ENCODE data around the gene ZNF804B. TPM values are rescaled to one million over a fixed set of nuclear protein-coding genes. Genes with fewer than 3 reads are reported as not detected.
A peak's percentile ranks its signal among the peaks of the same experiment; 100 is the strongest.

Gene ZNF804B
- total and polyA plus RNA-seq, 4 experiments from 2014 or later: not detected

DNA sequence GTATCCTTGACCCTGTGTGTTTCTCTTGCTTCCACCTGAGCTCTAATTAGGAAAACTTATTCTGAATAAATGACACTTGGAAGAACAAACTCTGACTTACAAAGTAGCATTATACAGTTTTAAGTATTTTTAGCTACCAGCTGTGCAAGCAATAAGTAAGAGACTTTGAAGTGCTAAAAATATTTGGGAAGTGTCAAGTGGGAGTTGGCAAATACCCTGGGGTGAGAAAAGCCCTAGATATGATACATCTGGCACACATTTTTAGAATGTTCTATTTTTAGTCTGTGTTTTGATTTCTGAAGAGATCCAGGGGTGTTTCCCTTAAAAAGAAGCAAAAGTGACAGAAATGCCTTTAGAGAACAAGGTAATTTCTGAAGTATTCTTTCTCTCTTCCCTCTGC, 168.8 kb downstream of the ZNF804B start:
- Histone ChIP-seq H3K27ac (ENCODE audit: low read depth, low read length) (no peak overlapping the region), H3K36me3 (ENCODE audit: insufficient read depth, low read length) (no peaks in the 10 kb centered on the region), H3K9me3 (ENCODE audit: control insufficient read depth in 1 of 2, low read length in 2 of 2) (no peaks in the 10 kb centered on the region), H3K27me3 (ENCODE audit: insufficient read depth, low read length) (no peaks in the 10 kb centered on the region), H3K4me1 (ENCODE audit: insufficient read depth, low read length) (no peaks in the 10 kb centered on the region), H3K4me3 (ENCODE audit: low read length in 2 of 2) (no peak overlapping the region)
- intact Hi-C loops (cut with micrococcal nuclease): no loop called here
- Mint-ChIP-seq H3K36me3 (no peaks in the 10 kb centered on the region), H3K9me3 (peaks cover 0 to 5% (median under 1%) of the 10 kb centered on the region in 8 donors), H3K27ac (no peak overlapping the region), H3K27me3 (peaks cover 0 to 1% of the 10 kb centered on the region in 2 donors), H3K4me3 (no peak overlapping the region), H3K4me1 (no peaks in the 10 kb centered on the region)
- ChIA-PET POLR2A (ENCODE audit: partially characterized antibody) (no interaction called here), CTCF (ENCODE audit: partially characterized antibody) (no interaction called here)
- DNase-seq: no peak

DNA sequence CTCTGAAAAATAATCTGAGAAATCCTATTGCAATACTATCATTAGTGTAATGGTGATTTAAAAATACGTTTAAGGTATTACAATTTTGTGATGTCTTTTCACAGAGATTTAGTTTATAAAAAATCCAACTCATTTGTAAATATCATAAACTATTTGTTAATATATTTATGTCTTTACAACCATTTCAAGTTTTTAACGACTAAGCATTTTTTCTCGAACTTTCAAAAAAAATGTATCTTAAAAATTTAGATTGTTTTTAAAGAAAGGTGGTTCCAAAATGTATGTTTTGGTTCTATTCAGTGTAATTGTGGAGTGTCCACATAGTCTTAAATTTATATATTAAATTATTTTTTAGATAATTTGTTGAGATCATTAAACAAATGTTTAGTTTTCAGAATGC, 170.2 kb downstream of the ZNF804B start:
- ChIA-PET POLR2A (ENCODE audit: partially characterized antibody) (no interaction called here), CTCF (ENCODE audit: partially characterized antibody) (no interaction called here)
- H3K36me3 Mint-ChIP-seq: no peaks in the 10 kb centered on the region
- H3K4me1 Mint-ChIP-seq: no peaks in the 10 kb centered on the region
- Histone ChIP-seq H3K27me3 (ENCODE audit: insufficient read depth, low read length) (no peaks in the 10 kb centered on the region), H3K27ac (ENCODE audit: low read depth, low read length) (no peak overlapping the region), H3K9me3 (ENCODE audit: control insufficient read depth in 1 of 2, low read length in 2 of 2) (no peaks in the 10 kb centered on the region), H3K36me3 (ENCODE audit: insufficient read depth, low read length) (no peaks in the 10 kb centered on the region), H3K4me1 (ENCODE audit: insufficient read depth, low read length) (no peaks in the 10 kb centered on the region), H3K4me3 (ENCODE audit: low read length in 2 of 2) (no peak overlapping the region)
- no peak overlapping the region for H3K4me3 Mint-ChIP-seq
- intact Hi-C loops (cut with micrococcal nuclease): no loop called here
- peaks cover 0 to 5% (median 0%) of the 10 kb centered on the region in 8 donors for H3K9me3 Mint-ChIP-seq
- H3K27ac Mint-ChIP-seq: no peak overlapping the region
- no peak for DNase-seq
- H3K27me3 Mint-ChIP-seq: peaks cover 0 to 1% of the 10 kb centered on the region in 2 donors

DNA sequence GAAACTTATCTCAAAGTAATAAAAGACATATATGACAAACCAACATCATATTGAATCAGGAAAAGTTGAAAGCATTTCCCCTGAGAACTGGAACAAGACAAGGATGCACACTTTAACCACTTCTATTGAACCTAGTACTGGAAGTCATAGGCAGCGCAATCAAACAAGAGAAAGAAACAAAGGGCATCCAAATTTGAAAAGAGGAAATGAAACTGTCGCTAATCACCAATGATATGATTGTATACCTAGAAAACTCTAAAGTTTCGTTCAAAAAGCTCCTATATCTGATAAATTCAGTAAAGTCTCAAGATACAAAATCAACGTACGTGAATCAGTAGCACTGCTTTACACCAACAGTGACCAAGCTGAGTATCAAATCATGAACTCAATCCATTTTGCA, 173.8 kb downstream of the ZNF804B start:
- intact Hi-C loops (cut with micrococcal nuclease): no loop called here
- no peaks in the 10 kb centered on the region for H3K27me3 ChIP-seq (ENCODE audit: insufficient read depth, low read length)
- H3K36me3 ChIP-seq (ENCODE audit: insufficient read depth, low read length): no peaks in the 10 kb centered on the region
- CTCF ChIA-PET (ENCODE audit: partially characterized antibody): no interaction called here
- Mint-ChIP-seq H3K9me3 (peaks cover 0 to 3% (median 0%) of the 10 kb centered on the region in 8 donors), H3K4me3 (no peak overlapping the region), H3K4me1 (no peaks in the 10 kb centered on the region), H3K36me3 (no peaks in the 10 kb centered on the region), H3K27ac (no peak overlapping the region), H3K27me3 (no peaks in the 10 kb centered on the region)
- no peaks in the 10 kb centered on the region for H3K9me3 ChIP-seq (ENCODE audit: control insufficient read depth in 1 of 2, low read length in 2 of 2)
- H3K4me3 ChIP-seq (ENCODE audit: low read length in 2 of 2): no peak overlapping the region
- POLR2A ChIA-PET (ENCODE audit: partially characterized antibody): no interaction called here
- DNase-seq: no peak
- H3K27ac ChIP-seq (ENCODE audit: low read depth, low read length): no peak overlapping the region
- no peaks in the 10 kb centered on the region for H3K4me1 ChIP-seq (ENCODE audit: insufficient read depth, low read length)

DNA sequence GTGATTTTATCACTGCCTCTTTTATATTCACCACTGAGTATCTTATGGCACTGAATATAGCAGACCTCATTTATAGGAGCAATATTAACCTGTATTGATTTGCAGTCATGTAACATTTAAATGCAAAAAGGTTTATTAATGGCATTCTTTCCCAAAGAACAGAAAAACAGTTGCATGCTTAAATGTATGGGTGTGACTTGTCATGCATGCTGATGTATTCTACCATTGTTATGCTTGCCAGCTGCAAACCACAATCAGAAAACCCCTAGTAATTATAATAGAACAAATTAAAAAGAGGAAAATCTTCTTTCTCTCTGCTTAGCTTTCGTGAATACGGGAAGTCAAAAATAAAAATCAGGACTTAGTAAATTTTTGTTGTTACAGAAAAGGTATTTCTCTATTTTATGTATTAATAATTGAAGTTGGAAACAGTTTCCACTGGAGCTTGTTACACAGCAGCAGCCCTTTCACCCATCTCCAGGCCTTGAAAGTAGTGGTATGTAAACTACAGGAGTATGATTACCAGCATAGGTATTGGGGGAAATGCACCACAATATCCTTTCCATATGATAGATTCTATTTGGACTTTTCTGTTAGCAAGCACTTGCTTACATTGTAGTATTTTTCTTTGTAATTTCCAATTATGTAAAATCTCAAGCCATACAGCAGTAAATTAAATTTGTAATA, 183.5 kb downstream of the ZNF804B start:
- DNase-seq: no peak
- no peaks in the 10 kb centered on the region for H3K27me3 Mint-ChIP-seq
- CTCF ChIA-PET (ENCODE audit: partially characterized antibody): no interaction called here
- POLR2A ChIA-PET (ENCODE audit: partially characterized antibody): no interaction called here
- Histone ChIP-seq H3K9me3 (ENCODE audit: control insufficient read depth in 1 of 2, low read length in 2 of 2) (no peaks in the 10 kb centered on the region), H3K4me1 (ENCODE audit: insufficient read depth, low read length) (no peaks in the 10 kb centered on the region), H3K4me3 (ENCODE audit: low read length in 2 of 2) (no peak overlapping the region), H3K27me3 (ENCODE audit: insufficient read depth, low read length) (no peaks in the 10 kb centered on the region), H3K27ac (ENCODE audit: low read depth, low read length) (no peak overlapping the region), H3K36me3 (ENCODE audit: insufficient read depth, low read length) (no peaks in the 10 kb centered on the region)
- H3K27ac Mint-ChIP-seq: peak overlapping the region in 1 of 7 donors; percentile 29
- no peaks in the 10 kb centered on the region for H3K4me1 Mint-ChIP-seq
- intact Hi-C loops (cut with micrococcal nuclease): no loop called here
- H3K36me3 Mint-ChIP-seq: no peaks in the 10 kb centered on the region
- H3K4me3 Mint-ChIP-seq: no peak overlapping the region
- H3K9me3 Mint-ChIP-seq: peaks cover 0 to 10% (median under 1%) of the 10 kb centered on the region in 8 donors

DNA sequence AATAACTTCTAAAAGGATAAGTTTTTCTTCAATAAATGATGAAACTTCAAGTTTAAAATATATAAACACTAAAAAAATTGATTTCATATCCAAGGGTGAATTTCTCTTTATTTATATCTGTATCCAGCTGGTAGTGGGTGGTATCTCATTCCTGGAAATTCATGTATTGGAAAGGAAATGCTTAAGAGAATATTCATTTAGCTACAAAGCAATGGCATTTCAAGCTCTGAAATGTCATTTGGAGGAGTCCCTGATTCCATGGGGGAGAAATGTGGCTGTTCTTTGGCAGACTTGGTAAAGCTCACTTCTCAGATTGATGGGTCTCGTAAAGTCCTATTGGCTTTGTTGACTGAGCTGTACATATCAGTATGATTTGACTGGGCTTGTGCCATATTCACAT, 192.3 kb downstream of the ZNF804B start:
- Mint-ChIP-seq H3K36me3 (no peaks in the 10 kb centered on the region), H3K4me1 (no peaks in the 10 kb centered on the region), H3K9me3 (peaks cover 0 to under 1% (median 0%) of the 10 kb centered on the region in 8 donors), H3K27ac (no peak overlapping the region), H3K4me3 (no peak overlapping the region), H3K27me3 (no peaks in the 10 kb centered on the region)
- no peak for DNase-seq
- no peaks in the 10 kb centered on the region for H3K36me3 ChIP-seq (ENCODE audit: insufficient read depth, low read length)
- H3K9me3 ChIP-seq (ENCODE audit: control insufficient read depth in 1 of 2, low read length in 2 of 2): no peaks in the 10 kb centered on the region
- no peak overlapping the region for H3K4me3 ChIP-seq (ENCODE audit: low read length in 2 of 2)
- CTCF ChIA-PET (ENCODE audit: partially characterized antibody): no interaction called here
- no peaks in the 10 kb centered on the region for H3K4me1 ChIP-seq (ENCODE audit: insufficient read depth, low read length)
- no peaks in the 10 kb centered on the region for H3K27me3 ChIP-seq (ENCODE audit: insufficient read depth, low read length)
- H3K27ac ChIP-seq (ENCODE audit: low read depth, low read length): no peak overlapping the region
- POLR2A ChIA-PET (ENCODE audit: partially characterized antibody): no interaction called here
- intact Hi-C loops (cut with micrococcal nuclease): no loop called here

DNA sequence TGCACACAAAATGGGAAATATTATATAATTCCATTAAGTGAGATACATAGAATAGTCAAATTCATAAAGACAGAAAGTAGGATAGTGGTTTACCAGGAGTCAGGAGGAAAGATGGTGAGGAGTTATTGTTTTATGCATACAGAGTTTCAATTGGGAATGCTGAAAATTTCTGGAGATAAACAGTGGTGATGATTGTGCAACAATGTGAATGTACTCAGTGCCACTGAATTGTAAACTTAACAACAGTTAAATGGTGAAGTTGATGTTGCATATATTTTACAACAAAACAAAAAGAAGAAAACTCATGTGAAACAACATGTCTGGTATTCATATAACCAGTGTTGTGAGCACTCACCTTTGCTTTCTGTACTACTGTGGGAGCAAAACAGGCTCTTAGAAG, 204.9 kb downstream of the ZNF804B start:
- Histone ChIP-seq H3K9me3 (ENCODE audit: control insufficient read depth in 1 of 2, low read length in 2 of 2) (no peaks in the 10 kb centered on the region), H3K27ac (ENCODE audit: low read depth, low read length) (no peak overlapping the region), H3K27me3 (ENCODE audit: insufficient read depth, low read length) (no peaks in the 10 kb centered on the region), H3K4me1 (ENCODE audit: insufficient read depth, low read length) (no peaks in the 10 kb centered on the region), H3K36me3 (ENCODE audit: insufficient read depth, low read length) (no peaks in the 10 kb centered on the region), H3K4me3 (ENCODE audit: low read length in 2 of 2) (no peak overlapping the region)
- Mint-ChIP-seq H3K4me1 (no peaks in the 10 kb centered on the region), H3K4me3 (no peak overlapping the region), H3K36me3 (no peaks in the 10 kb centered on the region), H3K27ac (no peak overlapping the region), H3K27me3 (no peaks in the 10 kb centered on the region), H3K9me3 (peaks cover 0 to 4% (median 0%) of the 10 kb centered on the region in 8 donors)
- CTCF ChIA-PET (ENCODE audit: partially characterized antibody): no interaction called here
- POLR2A ChIA-PET (ENCODE audit: partially characterized antibody): no interaction called here
- DNase-seq: no peak
- intact Hi-C loops (cut with micrococcal nuclease): loop anchor here (10.0 kb wide), 1 partner anchor 660 kb away; no protein-coding TSS in a partner anchor

DNA sequence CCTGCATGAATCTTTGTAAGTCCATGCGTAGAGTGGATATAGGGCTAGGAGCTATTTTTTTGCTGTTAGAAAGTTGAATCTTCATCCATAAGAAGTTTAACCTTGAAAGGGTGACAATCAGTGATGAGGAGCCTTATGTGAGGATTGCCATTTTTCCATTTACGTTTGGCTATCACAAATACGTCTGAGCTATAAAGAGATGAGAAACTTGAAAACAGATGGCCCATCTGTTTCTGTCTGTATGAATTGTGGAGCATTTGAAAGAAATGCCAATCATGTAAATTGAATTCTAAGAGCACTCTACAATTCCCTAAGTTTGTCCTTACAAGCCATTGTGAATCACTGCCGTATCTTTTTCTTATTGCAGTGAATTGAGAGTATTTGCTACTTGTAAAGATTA, 205.9 kb downstream of the ZNF804B start:
- intact Hi-C loops (cut with micrococcal nuclease): loop anchor here (10.0 kb wide), 1 partner anchor 659 kb away; no protein-coding TSS in a partner anchor
- Mint-ChIP-seq H3K4me3 (no peak overlapping the region), H3K9me3 (peaks cover 0 to 3% (median 0%) of the 10 kb centered on the region in 8 donors), H3K27me3 (no peaks in the 10 kb centered on the region), H3K27ac (no peak overlapping the region), H3K4me1 (no peaks in the 10 kb centered on the region), H3K36me3 (no peaks in the 10 kb centered on the region)
- ChIA-PET CTCF (ENCODE audit: partially characterized antibody) (no interaction called here), POLR2A (ENCODE audit: partially characterized antibody) (no interaction called here)
- no peaks in the 10 kb centered on the region for H3K4me1 ChIP-seq (ENCODE audit: insufficient read depth, low read length)
- H3K27ac ChIP-seq (ENCODE audit: low read depth, low read length): no peak overlapping the region
- no peak for DNase-seq
- no peaks in the 10 kb centered on the region for H3K36me3 ChIP-seq (ENCODE audit: insufficient read depth, low read length)
- H3K4me3 ChIP-seq (ENCODE audit: low read length in 2 of 2): no peak overlapping the region
- H3K27me3 ChIP-seq (ENCODE audit: insufficient read depth, low read length): no peaks in the 10 kb centered on the region
- H3K9me3 ChIP-seq (ENCODE audit: control insufficient read depth in 1 of 2, low read length in 2 of 2): no peaks in the 10 kb centered on the region
